ENCODE data around the gene SMIM10L2A.

- TF ChIP-seq POLR2A (IDR thresholded peaks at IDR 0.05) = no peak
- TF ChIP-seq EP300 (IDR thresholded peaks at IDR 0.05) = no peak
These were observed 12.9 kb upstream of the SMIM10L2A start for GRCh38 chrX:135408794-135409193.
